ENCODE measurements around the gene ADAMTS15. TPM values are rescaled to one million over a fixed set of nuclear protein-coding genes. Genes with fewer than 3 reads are reported as not detected.

Gene ADAMTS15
- total and polyA plus RNA-seq, 10 donors: 0.41 to 6.9 (median 2.2) TPM

DNA sequence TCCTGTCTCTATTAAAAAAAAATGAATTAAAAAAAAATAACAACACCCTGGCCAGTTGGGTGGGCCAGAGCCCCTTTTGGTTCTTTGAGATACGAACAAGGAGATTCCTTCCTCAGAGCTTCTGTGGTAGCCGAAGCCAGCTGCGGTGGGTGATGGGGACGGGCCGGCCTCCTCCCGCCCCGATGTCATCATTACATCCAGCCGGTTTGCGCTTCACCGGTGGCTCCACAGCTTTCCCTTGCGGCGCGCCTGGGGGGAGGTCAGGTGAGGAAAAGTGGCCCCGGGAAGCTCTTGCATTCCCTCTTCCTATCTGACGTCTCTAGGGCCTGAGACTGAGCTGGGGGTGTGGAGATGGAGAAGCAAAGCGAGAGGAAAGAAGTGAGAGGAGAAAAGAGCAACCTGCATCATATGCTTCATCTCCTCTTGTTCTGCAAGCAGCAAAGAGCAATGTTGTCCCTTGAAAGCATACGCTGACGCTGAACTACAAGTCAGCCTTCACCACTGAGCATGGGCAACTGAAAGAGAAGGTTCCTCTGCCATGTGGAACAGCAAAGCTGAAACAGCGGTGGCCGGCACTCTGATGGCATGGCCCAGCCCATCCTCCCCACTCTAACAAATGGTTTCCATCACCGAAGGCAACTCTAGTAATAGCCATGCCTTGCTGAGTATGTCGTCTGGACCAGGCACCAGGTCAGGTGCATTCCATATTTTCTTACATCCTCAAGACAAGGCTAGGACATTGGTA, 26.0 kb upstream of the ADAMTS15 start:
- peaks cover 1 to 9% (median 4%) of the 10 kb centered on the region in 6 donors for H3K4me1 ChIP-seq
- intact Hi-C loops (cut with DNase I; ENCODE audit: low total_unique reads): loop anchor here (10.0 kb wide), 1 partner anchor 208 kb away; no protein-coding TSS in a partner anchor
- DNase-seq: no peak
- TF ChIP-seq, protein P1, sequence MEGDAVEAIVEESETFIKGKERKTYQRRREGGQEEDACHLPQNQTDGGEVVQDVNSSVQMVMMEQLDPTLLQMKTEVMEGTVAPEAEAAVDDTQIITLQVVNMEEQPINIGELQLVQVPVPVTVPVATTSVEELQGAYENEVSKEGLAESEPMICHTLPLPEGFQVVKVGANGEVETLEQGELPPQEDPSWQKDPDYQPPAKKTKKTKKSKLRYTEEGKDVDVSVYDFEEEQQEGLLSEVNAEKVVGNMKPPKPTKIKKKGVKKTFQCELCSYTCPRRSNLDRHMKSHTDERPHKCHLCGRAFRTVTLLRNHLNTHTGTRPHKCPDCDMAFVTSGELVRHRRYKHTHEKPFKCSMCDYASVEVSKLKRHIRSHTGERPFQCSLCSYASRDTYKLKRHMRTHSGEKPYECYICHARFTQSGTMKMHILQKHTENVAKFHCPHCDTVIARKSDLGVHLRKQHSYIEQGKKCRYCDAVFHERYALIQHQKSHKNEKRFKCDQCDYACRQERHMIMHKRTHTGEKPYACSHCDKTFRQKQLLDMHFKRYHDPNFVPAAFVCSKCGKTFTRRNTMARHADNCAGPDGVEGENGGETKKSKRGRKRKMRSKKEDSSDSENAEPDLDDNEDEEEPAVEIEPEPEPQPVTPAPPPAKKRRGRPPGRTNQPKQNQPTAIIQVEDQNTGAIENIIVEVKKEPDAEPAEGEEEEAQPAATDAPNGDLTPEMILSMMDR (IDR thresholded peaks at IDR 0.05 in 8 of 11, conservative IDR thresholded peaks at IDR 0.05 in 3 of 11): no peak
- TF ChIP-seq POLR2AphosphoS5 (IDR thresholded peaks at IDR 0.05) (no peak), POLR2A (IDR thresholded peaks at IDR 0.05) (no peak)
- H3K36me3 ChIP-seq: no peaks in the 10 kb centered on the region
- peaks cover 0 to 56% (median 18%) of the 10 kb centered on the region in 7 donors for H3K27me3 ChIP-seq (replicated peaks in 1 of 7)
- 88 to 95% (median 91%) methylated on average over 22 of the region's 22 CpGs for WGBS, 5 donors
- no peaks in the 10 kb centered on the region for H3K9me3 ChIP-seq
- no peak overlapping the region for H3K27ac ChIP-seq
- no peak overlapping the region for H3K4me3 ChIP-seq

DNA sequence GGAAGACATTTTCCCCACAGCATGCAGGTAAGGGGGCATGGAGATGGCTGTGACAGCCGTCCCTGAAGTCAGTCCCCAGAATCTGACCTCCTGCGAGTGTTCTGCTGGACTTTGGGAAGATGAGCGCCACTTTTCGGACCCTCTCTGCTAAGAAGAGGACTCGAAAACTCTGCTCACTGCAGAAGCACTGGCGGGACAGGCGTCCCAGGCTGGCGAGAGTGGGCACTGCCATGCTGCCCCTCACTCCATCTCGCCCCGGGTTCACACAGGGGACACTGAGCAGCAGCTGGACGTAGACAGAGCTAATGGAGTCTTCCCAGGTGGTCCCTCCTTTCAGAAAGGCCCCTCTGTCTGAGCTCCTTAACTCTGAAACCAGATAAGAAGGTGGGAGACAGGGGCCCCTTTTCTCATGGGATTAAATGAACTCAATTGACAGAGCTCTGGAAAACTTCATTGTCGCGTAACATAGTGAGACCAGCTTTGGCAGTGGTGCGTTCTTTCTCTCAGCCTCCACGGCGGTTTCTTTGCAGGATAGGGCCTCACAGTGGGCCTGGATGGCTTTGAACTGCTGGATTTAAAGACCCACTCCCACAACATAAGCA, 24.8 kb upstream of the ADAMTS15 start:
- no peak overlapping the region for H3K27ac ChIP-seq

DNA sequence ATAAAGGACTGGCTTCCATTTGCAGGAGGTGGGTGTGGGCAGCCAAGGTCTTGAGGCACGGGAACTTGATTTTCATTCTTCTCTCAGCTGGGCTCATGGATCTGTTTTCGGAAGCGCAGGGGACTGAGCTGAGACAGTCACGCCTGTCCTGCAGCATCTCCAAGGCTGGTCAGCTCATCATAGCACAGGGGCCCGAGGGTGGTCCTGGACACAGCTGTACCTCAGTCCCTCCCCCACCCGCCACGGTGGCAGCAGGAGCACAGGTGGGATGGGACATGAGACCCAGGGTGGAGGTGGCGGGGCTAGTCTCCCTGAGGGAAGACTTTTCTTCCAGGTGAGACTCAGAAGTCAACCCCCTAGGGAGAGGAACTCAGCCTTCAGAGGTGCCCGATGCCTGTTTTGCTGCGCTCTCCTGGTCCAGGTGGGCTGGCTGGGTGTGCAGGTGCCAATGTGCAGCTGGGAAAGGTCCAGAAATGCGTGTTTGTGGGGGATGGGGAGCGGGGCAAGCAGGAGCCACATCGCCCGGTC, 23.8 kb upstream of the ADAMTS15 start:
- WGBS, 5 donors: 88 to 91% (median 89%) methylated on average over 11 to 14 of the region's 14 CpGs
- no peak overlapping the region for H3K27ac ChIP-seq
- intact Hi-C loops (cut with DNase I; ENCODE audit: low total_unique reads): loop anchor here (10.0 kb wide), 1 partner anchor 210 kb away; no protein-coding TSS in a partner anchor
- peaks cover 7 to 26% (median 16%) of the 10 kb centered on the region in 6 donors for H3K4me1 ChIP-seq
- TF ChIP-seq, protein P1 (IDR thresholded peaks at IDR 0.05 in 8 of 11, conservative IDR thresholded peaks at IDR 0.05 in 3 of 11): no peak
- no peak for TF ChIP-seq POLR2AphosphoS5 (IDR thresholded peaks at IDR 0.05)
- TF ChIP-seq POLR2A (IDR thresholded peaks at IDR 0.05): no peak
- H3K36me3 ChIP-seq: no peaks in the 10 kb centered on the region
- DNase-seq: no peak
- H3K27me3 ChIP-seq (replicated peaks in 1 of 7): peaks cover 0 to 79% (median 35%) of the 10 kb centered on the region in 7 donors
- no peaks in the 10 kb centered on the region for H3K9me3 ChIP-seq
- no peak overlapping the region for H3K4me3 ChIP-seq

More for the DNA sequence above, 24.8 kb upstream of the ADAMTS15 start:
- no peak overlapping the region for H3K4me3 ChIP-seq
- no peaks in the 10 kb centered on the region for H3K9me3 ChIP-seq
- H3K36me3 ChIP-seq: no peaks in the 10 kb centered on the region
- peaks cover 0 to 68% (median 25%) of the 10 kb centered on the region in 7 donors for H3K27me3 ChIP-seq (replicated peaks in 1 of 7)
- DNase-seq: no peak
- peaks cover 7 to 20% (median 12%) of the 10 kb centered on the region in 6 donors for H3K4me1 ChIP-seq
- TF ChIP-seq POLR2A (IDR thresholded peaks at IDR 0.05): no peak
- TF ChIP-seq POLR2AphosphoS5 (IDR thresholded peaks at IDR 0.05): no peak
- TF ChIP-seq, protein P1 (IDR thresholded peaks at IDR 0.05 in 8 of 11, conservative IDR thresholded peaks at IDR 0.05 in 3 of 11): no peak
- 78 to 90% (median 82%) methylated on average over 10 to 16 of the region's 16 CpGs for WGBS, 5 donors
- intact Hi-C loops (cut with DNase I; ENCODE audit: low total_unique reads): loop anchor here (10.0 kb wide), 1 partner anchor 209 kb away; no protein-coding TSS in a partner anchor
